ENCODE results near the gene DCDC2B.
A peak's percentile ranks its signal among the peaks of the same experiment; 100 is the strongest.

Gene DCDC2B

GRCh38 chr1:32221980-32222755, 13.3 kb downstream of the DCDC2B start, which contains the start of the genes EIF3I and TMEM234:
TSS of gene EIF3I (plus strand) at chr1:32222407. CDS start at chr1:32222442, 35 bp downstream.
TSS of gene TMEM234 (minus strand) at chr1:32222353. CDS start at chr1:32222322, 31 bp downstream.
- DNase-seq (ENCODE audit: low read depth in 4 of 4, low spot score in 1 of 4): peak; percentile 71 to 87 (median 84)

GRCh38 chr1:32223683-32224082, 14.8 kb downstream of the DCDC2B start:
- DNase-seq (ENCODE audit: low read depth in 4 of 4, low spot score in 1 of 4): no peak

- no peak for DNase-seq (ENCODE audit: low read depth in 4 of 4, low spot score in 1 of 4)
These were observed 15.4 kb downstream of the DCDC2B start for GRCh38 chr1:32224285-32224684.

- no peak for DNase-seq (ENCODE audit: low read depth in 4 of 4, low spot score in 1 of 4)
These were observed 19.9 kb downstream of the DCDC2B start for GRCh38 chr1:32228771-32229170.

- no peak for DNase-seq (ENCODE audit: low read depth in 4 of 4, low spot score in 1 of 4)
These were observed 23.0 kb downstream of the DCDC2B start for GRCh38 chr1:32231843-32232432.

GRCh38 chr1:32232558-32233304, 23.8 kb downstream of the DCDC2B start:
- DNase-seq (ENCODE audit: low read depth in 4 of 4, low spot score in 1 of 4): no peak

- DNase-seq (ENCODE audit: low read depth in 4 of 4, low spot score in 1 of 4): no peak
These were observed 25.9 kb downstream of the DCDC2B start for GRCh38 chr1:32234792-32235191.

- no peak for DNase-seq (ENCODE audit: low read depth in 4 of 4, low spot score in 1 of 4)
These were observed 30.4 kb downstream of the DCDC2B start for GRCh38 chr1:32239337-32239736.

GRCh38 chr1:32239790-32240139, 30.9 kb downstream of the DCDC2B start:
- DNase-seq (ENCODE audit: low read depth in 4 of 4, low spot score in 1 of 4): no peak

- DNase-seq (ENCODE audit: low read depth in 4 of 4, low spot score in 1 of 4): peak in 1 of 4 experiments; percentile 36
These were observed 31.5 kb downstream of the DCDC2B start for GRCh38 chr1:32240140-32240951.

- DNase-seq (ENCODE audit: low read depth in 4 of 4, low spot score in 1 of 4): no peak
These were observed 32.3 kb downstream of the DCDC2B start for GRCh38 chr1:32241001-32241763.

GRCh38 chr1:32242341-32242851, 33.5 kb downstream of the DCDC2B start:
- no peak for DNase-seq (ENCODE audit: low read depth in 4 of 4, low spot score in 1 of 4)

- no peak for DNase-seq (ENCODE audit: low read depth in 4 of 4, low spot score in 1 of 4)
These were observed 38.0 kb downstream of the DCDC2B start, which contains the start of gene FAM167B for GRCh38 chr1:32246888-32247273. TSS of gene FAM167B (plus strand) at chr1:32247222. CDS start at chr1:32247422, 200 bp downstream.

- DNase-seq (ENCODE audit: low read depth in 4 of 4, low spot score in 1 of 4): no peak
These were observed 38.6 kb downstream of the DCDC2B start for GRCh38 chr1:32247452-32247851.

GRCh38 chr1:32247983-32248889, 39.3 kb downstream of the DCDC2B start:
- peak; percentile 59 to 78 (median 64) for DNase-seq (ENCODE audit: low read depth in 4 of 4, low spot score in 1 of 4)

GRCh38 chr1:32249831-32250525, 41.1 kb downstream of the DCDC2B start:
- DNase-seq (ENCODE audit: low read depth in 4 of 4, low spot score in 1 of 4): peak in 2 of 4 experiments; percentile 64 to 75

GRCh38 chr1:32250893-32251716, 42.2 kb downstream of the DCDC2B start, which contains the start of gene LCK:
TSS of gene LCK (plus strand) at chr1:32251265. CDS start at chr1:32274330, 23,065 bp downstream.
- peak in 2 of 4 experiments; percentile 55 to 68 for DNase-seq (ENCODE audit: low read depth in 4 of 4, low spot score in 1 of 4)
